Keratinocyte (primary cell): ENCODE data around the gene MT1E. TPM values are rescaled to one million over a fixed set of nuclear protein-coding genes. Genes with fewer than 3 reads are reported as not detected.

Source experiments
- DNase-seq: peaks from one replicate; pipeline ENCODE4 v3.0.0-alpha.2; 2011; ENCODE audit warnings: low read depth, missing footprints, low spot score
- FAIRE-seq: peaks from 2 replicates; lab custom pipeline; 2011; peaks lifted over from hg19 to GRCh38; lab: Jason Lieb, UNC
- H2AFZ ChIP-seq: 2 replicates; pipeline ENCODE4 v1.6.0; 2012; ENCODE audit warnings: low read length, control low read depth, inconsistent platforms; ENCODE audit not compliant: control insufficient read depth
- H3K27ac ChIP-seq: 2 replicates; pipeline ENCODE4 v1.5.1; 2011; ENCODE audit warnings: low read length; ENCODE audit not compliant: control insufficient read depth, insufficient read depth
- H3K27me3 ChIP-seq: 3 replicates; pipeline ENCODE4 v1.6.0; 2011; ENCODE audit warnings: low read length; ENCODE audit not compliant: control insufficient read depth, insufficient read depth; ENCODE audit errors: extremely low read depth
- H3K36me3 ChIP-seq, 2 experiments: 2 replicates in 1 of 2; 3 replicates in 1 of 2; pipeline ENCODE4 v1.5.1; 2011; ENCODE audit warnings: low read length in 2 of 2, mild to moderate bottlenecking in 1 of 2; ENCODE audit not compliant: control insufficient read depth in 2 of 2, insufficient read depth in 2 of 2; ENCODE audit errors: extremely low read depth in 1 of 2
- H3K4me1 ChIP-seq: 3 replicates; pipeline ENCODE4 v1.5.1; 2011; ENCODE audit warnings: low read length; ENCODE audit not compliant: control insufficient read depth, insufficient read depth; ENCODE audit errors: extremely low read depth
- H3K4me2 ChIP-seq: 3 replicates; pipeline ENCODE4 v1.6.0; 2011; ENCODE audit warnings: low read depth, low read length; ENCODE audit not compliant: control insufficient read depth, insufficient read depth; ENCODE audit errors: extremely low read depth
- H3K4me3 ChIP-seq, 3 experiments: fragments of 200-600 bp in 1 of 3; sonication (generic) in 1 of 3; 2 replicates in 2 of 3; 3 replicates in 1 of 3; pipeline ENCODE4 v1.5.1; 2011 to 2016; ENCODE audit warnings: low read length in 3 of 3, mild to moderate bottlenecking in 3 of 3, control low read depth in 2 of 3, inconsistent platforms in 1 of 3, low read depth in 1 of 3, mixed read lengths in 1 of 3, mixed run types in 1 of 3, moderate library complexity in 1 of 3; ENCODE audit not compliant: control insufficient read depth in 2 of 3, insufficient read depth in 2 of 3; ENCODE audit errors: extremely low read depth in 1 of 3
- H3K79me2 ChIP-seq: 2 replicates; pipeline ENCODE4 v1.6.0; 2012; ENCODE audit warnings: low read length; ENCODE audit not compliant: control insufficient read depth, insufficient read depth
- H3K9ac ChIP-seq: 3 replicates; pipeline ENCODE4 v1.6.0; 2011; ENCODE audit warnings: low read length; ENCODE audit not compliant: control insufficient read depth, insufficient read depth; ENCODE audit errors: extremely low read depth
- H3K9me1 ChIP-seq: 3 replicates; pipeline ENCODE4 v1.6.0; 2011; ENCODE audit warnings: low read length; ENCODE audit not compliant: control insufficient read depth, insufficient read depth; ENCODE audit errors: extremely low read depth
- H3K9me3 ChIP-seq: 2 replicates; pipeline ENCODE4 v1.5.1; 2012; ENCODE audit warnings: low read depth, low read length; ENCODE audit not compliant: control insufficient read depth
- H4K20me1 ChIP-seq: 3 replicates; pipeline ENCODE4 v1.6.0; 2011; ENCODE audit warnings: low read length; ENCODE audit not compliant: control insufficient read depth, insufficient read depth; ENCODE audit errors: extremely low read depth
- CTCF ChIP-seq, 3 experiments: IDR thresholded peaks in 1 of 3; conservative IDR thresholded peaks in 1 of 3; optimal IDR thresholded peaks in 1 of 3; 2 replicates in 2 of 3; 3 replicates in 1 of 3; pipeline versions ENCODE3 to v1.5.1; 2011; ENCODE audit warnings: low read length in 3 of 3, mild to moderate bottlenecking in 3 of 3, moderate library complexity in 2 of 3, control low read depth in 1 of 3, inconsistent platforms in 1 of 3; ENCODE audit not compliant: insufficient read depth in 2 of 3; ENCODE audit errors: extremely low read depth in 1 of 3
- EZH2 ChIP-seq: IDR thresholded peaks from one replicate; pipeline ENCODE4 v1.6.1; 2012; ENCODE audit warnings: inconsistent platforms, mild to moderate bottlenecking, low read length, moderate library complexity
- dilution Hi-C: fragments of 300-500 bp; cut with MboI; formaldehyde crosslinking; loops from one replicate; pipeline ENCODE4 v1.7.0; 2020; ENCODE audit warnings: low sequenced_read_pairs; ENCODE audit not compliant: extremely low pct_ligation_motif_present
- polyA plus RNA-seq, 5 experiments: library from polyadenylated mRNA; depleted of rRNA in 3 of 5; stranded (reverse) in 3 of 5; stranded (forward) in 1 of 5; unstranded in 1 of 5; fragments of >200 nt; gene quantifications; 1 replicate in 1 of 5; 2 replicates in 3 of 5; 3 replicates in 1 of 5; pipeline versions ENCODE4 v1.2.1 to v1.2.3, GENCODE V29; 2011 to 2012; ENCODE audit warnings: missing spikeins in 2 of 5, low read depth in 1 of 5, low replicate concordance in 1 of 5

The MT1E gene
- polyA plus RNA-seq, 1 donor (not counting 4 experiments of a cell fraction or from before 2014, with no cell fraction given), result 394 TPM

- dilution Hi-C loops, result no loop called here
- H3K4me3 ChIP-seq, result no peak overlapping the region
- H3K9ac ChIP-seq, result no peak overlapping the region
- no peaks in the 10 kb centered on the region for H3K4me1 ChIP-seq
- H3K36me3 ChIP-seq, result no peaks in the 10 kb centered on the region
- no peak overlapping the region for H3K4me2 ChIP-seq
- H3K27me3 ChIP-seq, result peaks cover 13% of the 10 kb centered on the region
- H3K9me1 ChIP-seq, result no peaks in the 10 kb centered on the region
- TF ChIP-seq EZH2 (no peak), CTCF (optimal IDR thresholded peaks at IDR 0.05 in 1 of 3, IDR thresholded peaks at IDR 0.05 in 1 of 3, conservative IDR thresholded peaks at IDR 0.05 in 1 of 3; ENCODE audit: extremely low read depth in 1 of 3, insufficient read depth in 2 of 3, low read length in 3 of 3) (no peak)
- FAIRE-seq, result no peak
- no peaks in the 10 kb centered on the region for H4K20me1 ChIP-seq
- no peak for DNase-seq
- H3K27ac ChIP-seq, result no peak overlapping the region
- H2AFZ ChIP-seq, result no peak overlapping the region
- H3K79me2 ChIP-seq, result no peaks in the 10 kb centered on the region
- H3K9me3 ChIP-seq, result no peaks in the 10 kb centered on the region
These were observed 42.0 kb upstream of the MT1E start for GRCh38 chr16:56583351-56584168.

GRCh38 chr16:56584276-56584675 lies 41.3 kb upstream of the MT1E start:
- no peaks in the 10 kb centered on the region for H3K79me2 ChIP-seq
- no peak overlapping the region for H3K27ac ChIP-seq
- H3K9ac ChIP-seq, result no peak overlapping the region
- H4K20me1 ChIP-seq, result no peaks in the 10 kb centered on the region
- no peaks in the 10 kb centered on the region for H3K36me3 ChIP-seq
- no peaks in the 10 kb centered on the region for H3K9me1 ChIP-seq
- H2AFZ ChIP-seq, result no peak overlapping the region
- TF ChIP-seq EZH2 (no peak), CTCF (optimal IDR thresholded peaks at IDR 0.05 in 1 of 3, IDR thresholded peaks at IDR 0.05 in 1 of 3, conservative IDR thresholded peaks at IDR 0.05 in 1 of 3; ENCODE audit: extremely low read depth in 1 of 3, insufficient read depth in 2 of 3, low read length in 3 of 3) (no peak)
- no peak overlapping the region for H3K4me2 ChIP-seq
- dilution Hi-C loops, result no loop called here
- no peaks in the 10 kb centered on the region for H3K4me1 ChIP-seq
- DNase-seq (no peak), FAIRE-seq (no peak)
- peaks cover 20% of the 10 kb centered on the region for H3K27me3 ChIP-seq
- no peaks in the 10 kb centered on the region for H3K9me3 ChIP-seq
- no peak overlapping the region for H3K4me3 ChIP-seq
